GM19468 (cell line): ENCODE data around the gene GALNT18.

Experiments
- ATAC-seq: cut with Tn5 transposase; IDR thresholded peaks from one replicate; pipeline ENCODE4 v1.9.1; 2021; ENCODE audit warnings: mild to moderate bottlenecking, moderate library complexity, moderate number of reproducible peaks; ENCODE audit not compliant: unreplicated experiment; ENCODE audit errors: extremely low read depth

Gene GALNT18

DNA sequence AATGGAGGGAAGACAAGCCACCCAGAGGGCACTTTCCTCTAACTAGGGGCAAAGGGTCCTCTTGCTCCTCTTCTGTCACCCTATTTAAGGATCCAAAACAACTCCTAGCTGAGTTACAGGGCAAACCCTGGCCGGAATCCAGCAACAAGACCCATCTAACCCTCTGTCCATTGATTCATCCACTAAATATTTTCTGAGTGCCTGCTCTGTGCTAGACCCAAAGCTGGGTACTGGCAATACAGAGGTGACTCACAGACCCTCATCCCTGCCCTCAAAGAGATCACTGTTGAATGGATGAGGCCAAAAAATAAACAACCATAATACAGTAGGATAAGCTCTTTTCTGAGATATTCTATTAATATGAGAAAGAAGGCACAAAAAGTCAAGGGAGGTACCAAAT, 4.3 kb upstream of the GALNT18 start:
- no peak for ATAC-seq

GRCh38 chr11:11624926-11625325, 3.1 kb upstream of the GALNT18 start:
- ATAC-seq: no peak

DNA sequence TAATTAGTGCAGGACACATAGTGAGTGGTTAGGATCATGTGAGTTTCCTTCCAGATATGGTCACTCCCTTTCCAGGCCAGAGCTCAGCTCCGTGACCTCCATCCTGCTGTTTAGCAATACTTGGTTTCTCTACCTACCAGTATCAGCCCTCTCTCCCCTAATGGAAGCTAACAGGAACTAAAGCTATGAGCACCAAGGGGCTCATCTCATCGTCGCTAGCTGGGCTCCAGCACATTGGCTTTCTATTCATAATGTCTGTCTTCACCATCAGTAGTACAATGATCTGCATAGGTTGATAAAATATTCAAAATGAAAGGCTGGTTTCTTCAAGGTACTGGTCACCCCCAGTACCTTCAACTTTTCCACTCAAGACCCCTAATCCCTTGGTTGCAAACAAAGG, 2.4 kb upstream of the GALNT18 start:
- no peak for ATAC-seq

DNA sequence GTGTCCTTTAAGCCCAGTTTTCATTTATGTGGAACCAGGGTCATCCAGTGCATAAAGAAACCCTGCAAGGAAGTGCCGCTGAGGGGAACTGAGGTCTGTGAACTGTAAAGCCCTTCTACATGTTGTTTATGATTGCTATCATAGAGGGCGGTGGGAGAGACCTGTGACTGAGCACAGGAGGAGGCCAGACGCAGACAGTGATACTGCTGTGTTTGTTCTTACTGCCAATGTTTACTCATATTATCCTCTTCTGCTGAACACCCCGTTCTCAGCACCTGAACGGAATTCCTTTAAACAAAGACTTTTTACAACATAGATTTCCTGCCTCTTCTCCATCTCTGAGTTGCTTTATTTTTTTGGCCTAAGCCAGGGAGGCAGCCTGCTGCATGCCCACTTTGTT, 967 bp upstream of the GALNT18 start:
- ATAC-seq: no peak

GRCh38 chr11:11622340-11622706, 518 bp upstream of the GALNT18 start:
- no peak for ATAC-seq

- no peak for ATAC-seq
Observed at GRCh38 chr11:11620921-11621572, 758 bp downstream of the GALNT18 start.

GRCh38 chr11:11620173-11620920, 1.5 kb downstream of the GALNT18 start:
- no peak for ATAC-seq

- no peak for ATAC-seq
Observed at GRCh38 chr11:11618973-11619435, 2.8 kb downstream of the GALNT18 start.

DNA sequence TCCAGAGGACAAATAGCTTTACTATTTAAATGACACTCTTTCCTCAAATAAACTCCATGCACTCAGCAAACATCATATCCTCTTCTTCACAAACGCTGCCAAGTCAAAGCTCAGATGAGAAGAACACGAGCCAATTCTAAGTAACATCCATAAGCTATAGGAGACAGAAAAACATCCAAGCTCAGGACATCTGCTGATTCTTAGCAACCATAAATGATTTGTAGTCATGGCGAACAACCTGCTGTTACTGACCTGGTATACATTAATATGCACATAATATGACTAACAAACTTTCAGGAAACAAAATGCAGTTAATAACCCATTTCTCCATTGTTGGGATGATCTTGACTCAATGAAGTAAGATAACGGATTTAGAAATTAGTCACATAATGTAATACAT, 6.7 kb downstream of the GALNT18 start:
- no peak for ATAC-seq

GRCh38 chr11:11612439-11612838, 9.4 kb downstream of the GALNT18 start:
- ATAC-seq: no peak

- no peak for ATAC-seq
Observed at GRCh38 chr11:11611381-11611780, 10.4 kb downstream of the GALNT18 start.

GRCh38 chr11:11608783-11609232, 13.0 kb downstream of the GALNT18 start:
- no peak for ATAC-seq

DNA sequence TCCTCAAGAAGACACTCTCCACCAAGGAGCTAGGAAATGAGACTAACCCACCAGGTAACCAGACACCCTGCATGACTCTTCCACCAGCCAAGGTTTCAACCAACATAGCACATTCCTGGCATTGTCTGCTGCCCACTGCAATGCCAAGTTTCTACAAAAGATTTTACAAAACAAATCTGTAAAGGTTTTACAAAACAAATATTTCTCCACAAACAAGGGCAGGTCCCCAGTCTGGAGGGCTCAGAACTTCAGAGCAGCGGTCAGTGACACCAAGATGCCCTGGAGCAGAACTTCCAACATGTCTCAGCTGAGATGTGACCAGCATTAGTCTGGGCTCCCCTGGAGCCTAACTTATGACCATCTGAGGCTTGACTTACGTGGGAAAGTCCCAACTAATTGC, 14.0 kb downstream of the GALNT18 start:
- no peak for ATAC-seq

GRCh38 chr11:11605821-11606450, 15.9 kb downstream of the GALNT18 start:
- ATAC-seq: no peak

GRCh38 chr11:11605181-11605580, 16.6 kb downstream of the GALNT18 start:
- no peak for ATAC-seq

- ATAC-seq: no peak
Observed at GRCh38 chr11:11604370-11604990, 17.3 kb downstream of the GALNT18 start.

GRCh38 chr11:11602011-11602410, 19.8 kb downstream of the GALNT18 start:
- no peak for ATAC-seq

DNA sequence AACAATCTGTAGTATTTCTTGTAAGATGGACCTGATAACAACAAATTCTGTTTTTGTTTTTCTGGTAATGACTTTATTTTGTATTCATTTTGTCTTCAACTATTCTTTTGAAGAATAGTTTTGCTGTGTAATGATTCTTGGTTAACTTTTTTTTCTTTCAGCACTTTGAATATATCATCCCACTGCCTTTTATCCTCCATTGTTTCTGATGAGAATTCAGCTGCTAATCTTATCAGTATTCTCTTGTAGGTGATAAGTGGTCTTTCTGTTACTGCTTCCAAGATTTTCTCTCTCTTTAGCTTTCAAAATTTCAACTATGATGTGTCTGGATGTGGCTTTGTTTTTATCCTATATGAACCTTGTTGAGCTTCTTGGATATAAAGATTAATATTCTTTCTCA, 21.5 kb downstream of the GALNT18 start:
- no peak for ATAC-seq

GRCh38 chr11:11598243-11598642, 23.6 kb downstream of the GALNT18 start:
- ATAC-seq: no peak

DNA sequence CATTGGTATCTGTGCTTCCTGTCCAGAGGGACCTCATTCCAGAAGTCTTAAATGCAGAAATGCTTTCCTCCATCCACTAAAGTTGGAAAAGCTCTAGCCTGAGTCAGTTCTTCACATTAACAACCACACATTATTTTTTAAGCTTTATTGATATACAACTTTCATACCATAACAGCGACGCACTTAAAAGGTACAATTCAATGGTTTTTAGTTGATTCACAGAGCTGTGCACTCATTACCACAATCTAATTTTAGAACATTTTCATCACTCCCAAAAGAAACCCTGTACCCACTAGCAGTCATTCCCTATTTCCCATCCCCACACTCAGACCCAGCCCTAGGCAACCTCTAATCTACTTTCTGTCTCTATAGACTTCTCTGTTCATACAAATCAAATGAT, 27.6 kb downstream of the GALNT18 start:
- no peak for ATAC-seq

GRCh38 chr11:11592146-11592684, 29.6 kb downstream of the GALNT18 start:
- no peak for ATAC-seq
